GM21390 (cell line): ENCODE data around the gene TBX10.
"Not testable (repeated sequence)": the region's sequence is repeated elsewhere in the genome, so short reads cannot be mapped to it uniquely, and the experiment has no call there.

Source experiments
- ATAC-seq: cut with Tn5 transposase; IDR thresholded peaks from one replicate; pipeline ENCODE4 v1.9.1; 2021; ENCODE audit not compliant: unreplicated experiment

TBX10 gene

GRCh38 chr11:67604119-67604518, 35.4 kb downstream of the TBX10 start:
- ATAC-seq: not testable (repeated sequence)

DNA sequence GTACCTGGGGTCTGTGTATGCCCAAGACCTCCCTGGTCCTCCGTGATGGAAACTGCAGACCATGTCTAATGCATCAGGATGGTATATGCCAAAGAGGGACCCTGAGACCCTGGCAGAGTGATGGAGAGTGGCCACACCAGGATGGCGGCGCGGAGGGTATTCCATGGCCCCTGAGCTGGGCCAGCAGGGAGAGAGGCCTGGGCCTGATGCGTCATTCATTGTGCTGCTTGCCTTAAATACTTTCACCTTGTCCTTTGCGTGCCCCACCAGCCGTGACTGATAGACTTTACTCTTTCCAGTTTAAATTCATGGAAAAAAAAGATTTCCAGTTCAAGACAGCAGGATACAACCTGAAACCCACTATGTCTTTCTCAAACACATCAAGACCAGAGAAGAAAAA, 38.5 kb downstream of the TBX10 start:
- ATAC-seq: no peak

DNA sequence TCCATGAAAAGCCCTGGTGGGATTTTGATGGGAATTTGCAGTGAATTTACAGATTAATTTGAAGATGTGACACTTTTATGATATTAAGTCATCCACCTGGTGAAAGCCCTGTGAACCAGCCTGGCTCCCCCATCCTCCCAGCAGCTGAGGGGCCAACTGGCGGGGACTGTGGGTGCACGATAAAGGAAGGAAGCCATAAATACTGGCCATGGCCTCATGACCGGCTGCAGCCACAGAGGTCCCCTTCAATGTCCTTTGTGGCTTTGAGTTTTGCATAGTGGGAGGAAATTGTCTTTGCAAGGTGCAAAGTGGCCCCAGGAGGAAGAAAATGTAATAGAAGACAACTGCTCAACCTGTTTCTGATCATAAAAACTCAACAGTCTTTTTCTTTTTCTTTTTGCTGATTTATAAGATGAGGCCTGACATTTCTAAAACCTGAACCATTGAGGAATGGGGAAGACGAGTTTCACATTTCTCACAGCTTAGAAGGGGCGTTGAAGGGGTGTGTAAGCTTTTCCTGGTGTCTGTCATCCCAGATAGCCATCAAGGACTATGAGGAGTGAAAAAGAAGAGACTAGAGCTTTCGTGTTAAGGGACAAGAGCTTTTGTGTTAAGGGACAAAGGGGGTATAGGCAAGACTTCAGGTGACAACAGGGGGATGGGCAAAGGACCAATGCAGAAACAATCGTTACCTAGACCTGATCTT, 39.1 kb downstream of the TBX10 start:
- peak; percentile 54 for ATAC-seq

GRCh38 chr11:67599149-67599548, 40.4 kb downstream of the TBX10 start:
- ATAC-seq: no peak

DNA sequence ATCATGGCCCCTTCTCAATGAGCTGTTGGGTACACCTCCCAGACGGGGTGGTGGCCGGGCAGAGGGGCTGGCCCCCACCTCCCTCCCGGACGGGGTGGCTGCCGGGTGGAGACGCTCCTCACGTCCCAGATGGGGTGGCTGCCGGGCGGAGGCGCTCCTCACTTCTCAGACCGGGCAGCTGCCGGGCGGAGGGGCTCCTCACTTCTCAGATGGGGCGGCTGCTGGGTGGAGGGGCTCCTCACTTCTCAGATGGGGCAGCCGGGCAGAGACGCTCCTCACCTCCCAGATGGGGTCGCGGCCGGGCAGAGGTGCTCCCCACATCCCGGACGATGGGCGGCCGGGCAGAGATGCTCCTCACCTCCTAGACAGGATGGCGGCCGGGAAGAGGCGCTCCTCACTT, 41.6 kb downstream of the TBX10 start:
- not testable (repeated sequence) for ATAC-seq

DNA sequence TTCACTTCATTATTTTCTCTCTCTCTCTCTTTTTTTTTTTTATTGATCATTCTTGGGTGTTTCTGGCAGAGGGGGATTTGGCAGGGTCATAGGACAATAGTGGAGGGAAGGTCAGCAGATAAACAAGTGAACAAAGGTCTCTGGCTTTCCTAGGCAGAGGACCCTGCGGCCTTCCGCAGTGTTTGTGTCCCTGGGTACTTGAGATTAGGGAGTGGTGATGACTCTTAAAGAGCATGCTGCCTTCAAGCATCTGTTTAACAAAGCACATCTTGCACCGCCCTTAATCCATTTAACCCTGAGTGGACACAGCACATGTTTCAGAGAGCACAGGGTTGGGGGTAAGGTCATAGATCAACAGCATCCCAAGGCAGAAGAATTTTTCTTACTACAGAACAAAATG, 42.1 kb downstream of the TBX10 start:
- not testable (repeated sequence) for ATAC-seq

GRCh38 chr11:67596753-67597300, 42.7 kb downstream of the TBX10 start:
- no peak for ATAC-seq

DNA sequence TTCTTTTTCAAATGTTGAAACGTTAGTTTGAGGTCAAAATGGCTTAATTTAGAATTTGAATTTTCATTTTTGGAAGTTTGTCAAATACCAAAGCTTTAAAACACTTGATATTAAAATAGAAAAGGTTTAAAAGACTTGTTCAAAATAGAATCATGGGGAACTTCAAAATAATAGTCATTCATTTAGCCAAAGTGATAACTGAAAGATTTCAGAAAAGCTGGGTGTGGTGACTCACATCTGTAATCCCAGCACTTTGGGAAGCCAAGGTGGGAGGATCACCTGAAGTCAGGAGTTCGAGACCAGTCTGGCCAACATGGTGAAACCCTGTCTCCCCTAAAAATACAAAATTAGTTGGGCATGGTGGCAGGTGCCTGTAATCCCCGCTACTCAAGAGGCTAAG, 45.1 kb downstream of the TBX10 start:
- no peak for ATAC-seq

DNA sequence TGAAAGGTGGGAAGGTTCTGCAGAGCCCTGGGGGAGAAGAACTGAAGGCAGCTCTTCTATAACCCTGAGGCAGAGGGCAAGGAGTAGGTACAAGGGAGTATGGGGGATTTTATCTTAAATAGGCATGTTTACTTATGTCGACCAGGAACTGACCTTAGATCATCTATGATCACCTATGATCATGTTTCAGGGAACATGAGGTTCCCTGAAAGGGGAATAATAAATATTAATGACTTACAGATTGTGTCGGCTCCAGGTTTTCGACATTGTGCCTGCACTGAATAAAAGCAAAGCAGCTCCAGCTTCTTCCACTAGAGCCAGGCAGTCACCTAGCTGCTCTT, 46.0 kb downstream of the TBX10 start:
- ATAC-seq: no peak

DNA sequence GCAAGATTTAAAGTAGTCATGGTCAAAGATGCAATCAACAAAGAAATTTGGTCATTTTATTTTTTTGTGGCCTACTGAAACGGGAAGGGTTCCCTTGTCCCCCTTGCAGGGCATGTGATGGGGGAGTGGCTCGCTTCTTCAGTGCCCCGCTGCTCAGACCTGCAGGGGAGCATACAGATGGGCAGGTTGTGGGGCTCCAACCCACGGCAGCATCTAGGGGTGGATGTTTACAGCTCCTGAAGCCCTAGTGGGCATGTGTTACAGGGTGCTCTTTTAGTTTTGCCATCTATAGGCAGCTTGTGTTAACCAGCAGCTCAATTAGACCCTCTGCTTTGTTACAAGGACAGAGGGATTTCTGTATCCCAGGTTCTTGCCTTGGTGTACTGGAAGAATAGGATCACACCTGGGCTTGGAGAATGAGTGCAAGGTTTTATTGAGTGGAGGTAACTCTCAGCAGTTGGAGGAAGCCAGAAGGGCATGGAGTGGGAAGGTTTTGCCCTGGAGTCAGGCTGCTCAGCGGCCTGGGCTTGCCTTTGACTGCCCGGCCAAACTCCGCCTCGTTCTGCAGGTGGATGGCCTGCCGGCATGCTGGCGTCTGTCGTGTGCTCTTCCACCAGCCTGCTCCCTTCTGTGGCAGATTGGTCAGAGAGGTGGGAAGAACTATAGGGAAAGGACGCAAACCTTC, 46.5 kb downstream of the TBX10 start:
- ATAC-seq: no peak

DNA sequence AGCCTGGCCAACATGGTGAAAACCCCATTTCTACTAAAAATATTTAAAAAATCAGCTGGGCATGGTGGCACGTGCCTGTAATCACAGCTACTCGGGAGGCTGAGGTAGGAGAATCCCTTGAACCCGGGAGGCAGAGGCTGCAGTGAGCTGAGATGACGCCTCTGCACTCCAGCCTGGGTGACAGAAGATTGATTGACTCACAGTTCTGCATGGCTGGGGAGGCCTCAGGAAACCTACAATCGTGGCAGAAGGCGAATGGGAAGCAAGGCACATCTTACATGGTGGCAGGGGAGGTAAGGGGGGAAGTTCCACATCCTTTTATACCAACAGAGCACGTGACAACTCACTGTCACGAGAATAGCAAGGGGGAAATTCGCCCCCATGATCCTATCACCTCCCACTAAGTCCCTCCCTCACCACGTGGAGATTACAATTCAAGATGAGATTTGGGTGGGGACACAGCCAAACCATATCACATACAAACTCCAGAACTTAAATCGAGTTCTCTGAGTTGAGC, 50.6 kb downstream of the TBX10 start:
- not testable (repeated sequence) for ATAC-seq

- peak; percentile 21 for ATAC-seq
Observed at GRCh38 chr11:67588136-67588503, 51.4 kb downstream of the TBX10 start.

DNA sequence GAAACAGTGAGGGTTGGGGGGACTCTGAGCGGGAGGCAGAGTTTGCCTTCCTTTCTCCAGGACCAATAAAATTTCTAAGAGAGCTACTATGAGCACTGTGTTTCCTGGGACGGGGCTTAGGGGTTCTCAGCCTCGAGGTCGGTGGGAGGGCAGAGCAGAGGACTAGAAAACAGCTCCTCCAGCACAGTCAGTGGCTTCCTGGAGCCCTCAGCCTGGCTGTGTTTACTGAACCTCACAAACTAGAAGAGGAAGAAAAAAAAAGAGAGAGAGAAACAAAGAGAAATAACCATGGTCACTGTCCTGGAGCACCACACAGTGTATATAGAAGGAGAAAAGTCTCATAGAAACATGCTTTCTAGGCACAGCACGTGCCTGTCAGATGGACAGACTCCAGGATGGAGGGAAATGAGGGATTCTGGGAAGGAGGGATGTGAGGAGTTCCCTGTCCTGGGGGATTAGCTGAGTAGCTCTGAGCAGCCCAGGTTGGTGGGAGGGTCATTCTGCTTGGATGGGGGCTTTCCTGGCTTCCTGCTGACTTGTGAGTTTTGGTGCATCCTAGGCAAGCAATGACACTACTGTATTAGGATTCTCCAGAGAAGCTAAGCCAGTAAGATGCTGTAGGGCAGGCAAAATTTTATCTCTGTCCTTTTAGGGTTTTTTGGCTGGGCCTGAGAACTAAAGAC, 52.9 kb downstream of the TBX10 start:
- no peak for ATAC-seq

DNA sequence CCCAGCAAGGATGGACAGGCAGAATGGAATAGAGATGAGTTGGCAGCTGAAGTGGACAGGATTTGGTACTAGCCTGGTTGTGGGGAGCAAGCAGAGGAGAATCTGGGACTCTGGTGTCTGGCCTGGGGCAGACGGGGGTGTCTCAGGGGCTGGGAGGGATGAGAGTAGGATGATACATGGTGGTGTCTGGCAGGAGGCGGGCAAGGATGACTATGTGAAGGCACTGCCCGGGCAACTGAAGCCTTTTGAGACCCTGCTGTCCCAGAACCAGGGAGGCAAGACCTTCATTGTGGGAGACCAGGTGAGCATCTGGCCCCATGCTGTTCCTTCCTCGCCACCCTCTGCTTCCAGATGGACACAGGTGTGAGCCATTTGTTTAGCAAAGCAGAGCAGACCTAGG, 53.7 kb downstream of the TBX10 start:
- ATAC-seq: no peak

- no peak for ATAC-seq
Observed at GRCh38 chr11:67584881-67585873, 54.4 kb downstream of the TBX10 start.

DNA sequence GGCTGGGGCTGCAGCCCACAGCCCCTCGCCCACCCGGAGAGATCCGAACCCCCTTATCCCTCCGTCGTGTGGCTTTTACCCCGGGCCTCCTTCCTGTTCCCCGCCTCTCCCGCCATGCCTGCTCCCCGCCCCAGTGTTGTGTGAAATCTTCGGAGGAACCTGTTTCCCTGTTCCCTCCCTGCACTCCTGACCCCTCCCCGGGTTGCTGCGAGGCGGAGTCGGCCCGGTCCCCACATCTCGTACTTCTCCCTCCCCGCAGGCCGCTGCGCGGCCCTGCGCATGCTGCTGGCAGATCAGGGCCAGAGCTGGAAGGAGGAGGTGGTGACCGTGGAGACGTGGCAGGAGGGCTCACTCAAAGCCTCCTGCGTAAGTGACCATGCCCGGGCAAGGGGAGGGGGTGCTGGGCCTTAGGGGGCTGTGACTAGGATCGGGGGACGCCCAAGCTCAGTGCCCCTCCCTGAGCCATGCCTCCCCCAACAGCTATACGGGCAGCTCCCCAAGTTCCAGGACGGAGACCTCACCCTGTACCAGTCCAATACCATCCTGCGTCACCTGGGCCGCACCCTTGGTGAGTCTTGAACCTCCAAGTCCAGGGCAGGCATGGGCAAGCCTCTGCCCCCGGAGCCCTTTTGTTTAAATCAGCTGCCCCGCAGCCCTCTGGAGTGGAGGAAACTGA, 55.2 kb downstream of the TBX10 start:
- no peak for ATAC-seq

DNA sequence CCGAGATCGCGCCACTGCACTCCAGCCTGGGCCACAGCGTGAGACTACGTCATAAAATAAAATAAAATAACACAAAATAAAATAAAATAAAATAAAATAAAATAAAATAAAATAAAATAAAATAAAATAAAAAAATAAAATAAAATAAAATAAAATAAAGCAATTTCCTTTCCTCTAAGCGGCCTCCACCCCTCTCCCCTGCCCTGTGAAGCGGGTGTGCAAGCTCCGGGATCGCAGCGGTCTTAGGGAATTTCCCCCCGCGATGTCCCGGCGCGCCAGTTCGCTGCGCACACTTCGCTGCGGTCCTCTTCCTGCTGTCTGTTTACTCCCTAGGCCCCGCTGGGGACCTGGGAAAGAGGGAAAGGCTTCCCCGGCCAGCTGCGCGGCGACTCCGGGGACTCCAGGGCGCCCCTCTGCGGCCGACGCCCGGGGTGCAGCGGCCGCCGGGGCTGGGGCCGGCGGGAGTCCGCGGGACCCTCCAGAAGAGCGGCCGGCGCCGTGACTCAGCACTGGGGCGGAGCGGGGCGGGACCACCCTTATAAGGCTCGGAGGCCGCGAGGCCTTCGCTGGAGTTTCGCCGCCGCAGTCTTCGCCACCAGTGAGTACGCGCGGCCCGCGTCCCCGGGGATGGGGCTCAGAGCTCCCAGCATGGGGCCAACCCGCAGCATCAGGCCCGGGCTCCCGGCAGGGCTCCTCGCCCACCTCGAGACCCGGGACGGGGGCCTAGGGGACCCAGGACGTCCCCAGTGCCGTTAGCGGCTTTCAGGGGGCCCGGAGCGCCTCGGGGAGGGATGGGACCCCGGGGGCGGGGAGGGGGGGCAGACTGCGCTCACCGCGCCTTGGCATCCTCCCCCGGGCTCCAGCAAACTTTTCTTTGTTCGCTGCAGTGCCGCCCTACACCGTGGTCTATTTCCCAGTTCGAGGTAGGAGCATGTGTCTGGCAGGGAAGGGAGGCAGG, 56.0 kb downstream of the TBX10 start, which contains the start of gene GSTP1:
Gene GSTP1, plus strand, starts transcription at position 566 of the 958 bp plus-strand sequence. Its CDS starts 32 bp downstream, at position 598.
- ATAC-seq: peak; percentile 57

GRCh38 chr11:67582011-67582410, 57.6 kb downstream of the TBX10 start:
- no peak for ATAC-seq

DNA sequence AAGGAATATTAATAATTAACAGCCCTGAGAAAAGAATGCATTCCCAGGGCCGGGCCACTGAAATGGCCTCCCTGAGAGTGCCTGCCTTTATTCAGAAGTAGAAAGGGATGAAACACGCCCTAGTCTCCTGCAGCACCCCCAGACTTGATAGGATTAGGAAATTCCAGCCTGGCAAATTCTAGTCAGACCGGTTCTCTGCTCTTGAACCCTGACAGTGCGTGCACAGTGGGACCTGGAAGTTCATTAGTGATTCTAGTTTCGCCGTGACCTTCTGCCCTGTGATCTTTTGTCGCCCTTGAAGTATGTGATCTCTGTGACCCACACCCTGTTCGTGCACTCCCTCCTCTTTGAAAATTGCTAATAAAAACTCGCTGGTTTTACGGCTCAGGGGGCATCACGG, 58.1 kb downstream of the TBX10 start:
- ATAC-seq: no peak
